Activated CD4-positive, CD25-positive, alpha-beta regulatory T cell treated with anti-CD3 and anti-CD28 coated beads, Interleukin-2, amount 50 U/mL, for 16 hours (primary cell): ENCODE results near the gene THBD.

ENCODE experiments used
- DNase-seq: peaks from one replicate; pipeline ENCODE4 v3.0.0-alpha.2; 2020; ENCODE audit warnings: low read depth, low spot score

THBD gene

DNA sequence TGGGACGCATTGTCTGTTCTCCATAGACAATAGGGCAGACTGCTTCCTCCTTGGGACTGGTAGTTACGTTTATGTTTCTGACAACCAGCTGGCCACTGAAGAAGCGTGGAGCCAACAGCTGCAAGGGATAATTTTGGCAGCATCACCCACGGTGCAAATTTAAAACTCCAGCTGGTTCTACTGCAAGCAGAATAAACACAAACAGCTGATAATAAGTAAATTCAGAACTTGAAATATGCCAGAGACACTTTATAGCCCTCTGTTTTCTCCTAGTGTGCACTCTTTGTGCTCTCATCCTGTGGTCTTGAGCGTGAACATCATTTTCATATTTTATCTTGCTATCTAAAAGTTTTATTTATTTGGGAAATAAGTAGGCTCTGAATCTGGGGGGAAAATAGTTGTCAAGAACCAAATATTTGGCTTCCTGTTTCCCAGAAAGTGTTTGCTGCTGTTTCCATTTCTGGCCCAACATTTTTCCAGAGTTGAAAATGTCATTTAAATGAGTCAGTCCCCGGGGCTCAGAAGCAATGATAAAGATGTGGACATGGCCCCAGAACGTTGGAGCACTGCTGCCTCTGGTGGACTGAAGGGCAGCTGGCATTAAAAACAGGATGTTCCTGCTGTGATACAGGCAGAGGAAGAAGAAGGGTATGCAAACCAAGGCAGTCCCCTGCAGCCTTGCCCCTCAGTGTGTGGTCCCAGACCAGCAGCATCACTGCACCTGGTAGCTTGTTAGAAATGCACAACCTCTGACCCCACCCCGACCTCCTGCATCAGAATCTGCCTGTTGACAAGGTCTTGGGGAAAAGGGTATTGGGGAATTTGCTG, 12.5 kb upstream of the THBD start:
- DNase-seq: no peak

- DNase-seq: no peak
Measured at GRCh38 chr20:23061262-23061661, 11.8 kb upstream of the THBD start.

DNA sequence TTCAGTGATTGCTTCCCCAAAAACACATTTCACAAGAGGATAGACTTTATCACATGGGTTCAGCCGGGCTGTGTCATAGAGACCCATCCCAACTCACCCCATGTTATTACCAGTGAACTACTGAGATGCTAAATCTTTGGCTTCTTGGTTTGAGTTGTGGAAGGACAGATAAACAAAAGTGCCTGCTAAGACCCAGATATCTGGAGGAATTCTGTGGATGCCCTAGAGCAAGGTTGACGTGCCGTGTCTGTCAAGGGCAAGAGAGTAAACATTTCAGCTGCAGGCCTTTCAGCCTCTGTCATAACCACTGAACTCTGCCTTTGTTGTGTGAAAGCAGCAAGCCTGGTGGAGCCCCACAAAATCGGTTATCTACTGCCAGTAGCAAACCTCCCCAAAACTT, 11.2 kb upstream of the THBD start:
- DNase-seq: no peak

GRCh38 chr20:23059846-23060245, 10.4 kb upstream of the THBD start:
- no peak for DNase-seq

GRCh38 chr20:23059001-23059400, 9.5 kb upstream of the THBD start:
- no peak for DNase-seq

GRCh38 chr20:23058240-23058639, 8.8 kb upstream of the THBD start:
- no peak for DNase-seq

DNA sequence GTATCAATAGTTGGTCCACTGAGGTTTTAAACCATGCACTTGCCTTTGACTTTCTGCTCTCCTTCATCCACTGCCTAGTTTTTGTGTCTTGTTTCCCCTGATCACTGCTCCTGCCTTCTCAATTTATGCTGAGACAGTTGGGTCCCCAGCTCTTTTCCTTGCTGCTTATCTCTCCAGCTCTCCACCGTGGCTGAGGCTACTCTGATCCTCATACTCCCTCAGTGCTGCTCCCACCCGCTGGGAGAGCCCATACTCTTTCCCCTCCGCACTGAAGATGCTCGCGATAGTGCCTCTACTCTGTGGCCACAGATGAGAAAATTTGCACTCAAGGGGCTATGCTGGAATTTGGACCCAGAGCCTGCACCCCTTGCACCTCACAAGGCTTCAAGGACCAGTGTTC, 3.4 kb upstream of the THBD start:
- no peak for DNase-seq

DNA sequence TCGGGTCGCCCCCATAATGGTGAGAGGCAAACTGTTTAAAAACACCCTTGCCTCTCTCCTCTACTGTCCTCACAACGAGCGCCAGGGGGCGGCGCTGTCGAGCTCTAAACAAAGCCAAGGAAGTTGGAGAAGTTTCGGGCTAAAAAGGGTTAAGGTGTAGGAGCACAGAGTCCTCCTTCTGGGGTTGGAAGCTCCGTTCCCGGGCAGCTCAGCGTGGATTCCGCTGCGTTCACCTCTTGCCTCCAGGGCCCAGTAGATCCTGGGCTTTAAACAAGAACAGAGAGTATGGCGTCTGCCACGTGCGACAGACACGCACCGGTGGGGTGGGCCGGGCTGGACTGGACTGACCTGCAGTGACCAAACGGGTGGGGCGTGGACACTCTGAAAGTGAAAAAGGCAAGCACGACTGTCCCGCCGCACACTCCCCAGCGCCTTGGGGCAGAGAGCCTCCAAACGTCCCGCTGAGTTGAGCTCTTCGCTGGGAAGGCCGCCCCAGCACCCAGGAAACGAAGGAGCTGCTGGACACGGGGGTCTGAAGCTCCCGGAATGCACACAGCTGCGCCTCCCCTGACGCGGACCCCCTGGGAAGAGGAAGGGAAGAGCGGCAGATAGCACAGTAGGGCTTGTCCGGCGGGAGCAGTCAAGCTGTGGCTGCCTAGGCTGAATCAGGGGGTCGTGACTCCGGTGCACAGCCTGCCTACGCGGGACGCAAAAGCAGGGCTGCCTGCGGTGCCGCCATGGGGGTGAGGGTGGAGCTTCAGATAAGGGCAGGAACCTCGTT, 1.6 kb upstream of the THBD start:
- DNase-seq: no peak

DNA sequence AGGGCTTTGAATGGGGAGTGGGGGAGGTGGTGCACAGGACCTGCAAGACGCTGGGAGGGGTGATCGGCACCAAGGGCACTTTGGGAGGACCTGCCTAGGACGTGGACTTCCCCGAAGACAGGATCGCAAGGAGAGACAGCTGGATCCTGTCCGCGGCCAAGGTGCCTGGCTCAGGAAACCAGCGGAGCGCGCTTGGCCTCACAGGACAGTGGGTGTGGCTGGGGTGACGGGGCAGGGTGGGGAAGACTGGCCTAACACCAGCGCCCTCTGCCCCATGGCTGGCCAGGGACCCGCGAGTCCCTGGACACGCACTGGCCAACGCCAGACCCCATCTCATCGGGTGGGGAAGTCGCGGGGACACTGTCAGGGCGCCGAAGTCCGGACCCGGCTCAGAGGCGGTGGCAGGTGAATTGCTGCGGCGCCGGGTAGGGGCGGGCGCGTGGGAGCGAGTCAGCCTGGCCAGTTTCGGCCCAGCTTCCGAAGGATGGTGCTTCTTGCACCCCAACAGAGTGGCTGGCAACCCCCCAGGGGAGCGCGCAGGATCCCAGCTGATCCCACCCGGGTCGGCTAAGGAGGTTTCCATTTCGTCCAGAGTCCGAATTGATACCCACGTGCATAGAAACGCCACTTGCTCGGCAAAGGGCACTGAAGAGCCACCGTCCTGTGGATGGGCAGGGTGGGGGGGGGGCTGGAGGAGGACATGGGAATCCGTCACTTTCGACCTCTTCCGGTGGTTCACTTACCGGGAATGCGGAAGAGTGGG, 785 bp upstream of the THBD start:
- DNase-seq: no peak

- no peak for DNase-seq
Measured at GRCh38 chr20:23048283-23049200, 930 bp downstream of the THBD start.

DNA sequence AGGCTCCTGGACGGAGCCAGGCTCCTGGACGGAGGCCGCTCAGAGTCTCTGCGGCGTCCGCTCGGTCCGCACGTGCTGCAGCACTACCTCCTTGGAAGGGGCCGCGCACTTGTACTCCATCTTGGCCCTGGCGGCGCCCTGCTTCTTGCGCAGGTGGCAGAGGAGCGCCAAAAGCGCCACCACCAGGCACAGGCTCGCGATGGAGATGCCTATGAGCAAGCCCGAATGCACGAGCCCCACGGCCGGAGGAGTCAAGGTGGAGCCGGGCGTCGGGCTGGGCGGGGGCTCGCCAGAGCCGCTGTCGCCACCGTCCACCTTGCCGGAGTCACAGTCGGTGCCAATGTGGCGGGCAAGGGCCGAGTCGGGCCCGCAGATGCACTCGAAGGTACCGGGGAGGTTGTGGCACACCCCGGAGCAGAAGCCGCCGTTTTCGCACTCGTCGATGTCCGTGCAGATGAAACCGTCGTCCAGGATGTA, 1.7 kb downstream of the THBD start:
- DNase-seq: no peak

DNA sequence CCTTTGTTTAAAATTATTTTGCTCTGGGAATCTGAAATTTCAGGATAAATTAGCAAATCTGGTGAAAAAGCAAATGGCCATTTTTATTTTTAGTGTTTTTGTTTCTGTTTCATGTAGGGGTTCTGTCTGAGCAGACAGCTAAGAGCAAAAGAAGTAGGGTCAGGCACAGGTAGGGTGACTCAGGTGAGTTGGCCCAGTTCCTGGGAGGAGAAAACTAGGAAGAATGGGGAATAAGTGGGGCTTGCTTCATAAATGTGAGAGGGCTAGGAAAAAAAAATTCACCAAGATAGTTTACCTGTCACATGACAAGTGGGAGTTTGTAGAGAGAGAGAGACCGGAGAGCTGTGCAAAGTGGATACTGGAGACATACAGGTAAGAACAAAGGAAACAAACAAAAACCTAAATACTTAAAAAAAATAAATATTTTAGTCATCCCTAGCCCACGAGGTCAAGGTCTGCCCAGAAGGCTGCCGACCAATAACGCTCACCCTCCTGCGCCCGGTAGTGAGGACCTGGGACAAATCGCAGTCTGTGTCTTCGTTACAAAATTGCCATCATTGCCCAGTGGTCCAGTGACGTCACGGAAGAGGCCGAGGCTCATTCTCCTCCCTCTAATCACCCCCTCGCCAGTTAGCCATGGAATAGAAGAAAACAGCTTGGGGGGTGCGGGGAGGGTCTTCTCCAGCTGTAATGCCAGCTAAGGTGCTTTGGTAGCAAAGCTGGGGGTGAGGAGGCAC, 2.3 kb downstream of the THBD start:
- no peak for DNase-seq

DNA sequence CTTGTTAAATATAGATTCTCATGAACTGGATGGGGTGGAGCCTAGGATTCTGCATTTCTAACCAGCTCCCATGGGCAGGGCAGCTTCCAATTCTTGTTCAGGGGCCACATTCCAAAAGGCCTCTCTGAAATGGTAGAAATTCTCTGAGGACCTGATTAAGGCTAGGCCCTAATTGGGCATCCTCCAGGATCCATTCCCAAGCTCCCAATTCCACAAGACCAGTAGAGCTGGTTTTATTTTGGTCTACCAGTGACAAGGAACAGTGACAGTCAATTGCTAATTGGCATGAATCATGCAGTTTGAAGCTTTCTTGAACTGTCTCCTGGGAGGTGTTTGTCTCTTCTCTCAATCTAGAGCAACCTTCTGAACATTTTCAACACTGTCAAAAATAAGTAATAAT, 3.0 kb downstream of the THBD start:
- no peak for DNase-seq

- DNase-seq: no peak
Measured at GRCh38 chr20:23043376-23043775, 6.1 kb downstream of the THBD start.

- DNase-seq: no peak
Measured at GRCh38 chr20:23042270-23042669, 7.2 kb downstream of the THBD start.

DNA sequence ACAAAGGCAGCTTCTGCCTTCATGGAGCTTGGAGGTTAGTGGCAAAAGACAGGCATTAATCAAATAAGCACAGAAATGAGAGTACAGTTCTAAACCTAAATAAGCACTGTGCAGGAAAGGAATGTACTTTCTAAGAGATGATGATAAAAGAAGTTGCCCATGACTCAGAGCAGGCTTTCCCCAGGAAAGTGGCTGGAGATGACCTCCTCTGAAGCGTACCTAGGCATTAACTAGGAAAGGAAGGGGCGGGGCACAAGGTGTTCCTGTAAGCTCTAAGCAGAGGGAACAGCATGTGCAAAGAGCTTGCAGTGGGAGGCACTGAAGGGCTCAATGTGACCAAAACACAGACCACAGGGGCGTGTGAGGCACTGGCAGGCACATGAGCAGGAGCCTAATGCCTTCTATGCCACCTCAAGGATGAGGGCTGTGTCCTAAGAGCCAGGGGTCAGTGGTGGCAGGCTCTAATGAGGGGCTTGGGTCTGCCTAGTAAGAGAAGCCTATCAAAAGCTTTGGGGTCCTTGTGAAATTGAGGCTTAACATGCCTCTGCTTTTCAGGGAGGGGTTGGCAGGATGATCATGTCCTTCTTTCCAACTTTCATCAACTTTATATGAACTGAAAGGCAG, 9.5 kb downstream of the THBD start:
- DNase-seq: no peak

- DNase-seq: no peak
Measured at GRCh38 chr20:23039136-23039875, 10.2 kb downstream of the THBD start.

DNA sequence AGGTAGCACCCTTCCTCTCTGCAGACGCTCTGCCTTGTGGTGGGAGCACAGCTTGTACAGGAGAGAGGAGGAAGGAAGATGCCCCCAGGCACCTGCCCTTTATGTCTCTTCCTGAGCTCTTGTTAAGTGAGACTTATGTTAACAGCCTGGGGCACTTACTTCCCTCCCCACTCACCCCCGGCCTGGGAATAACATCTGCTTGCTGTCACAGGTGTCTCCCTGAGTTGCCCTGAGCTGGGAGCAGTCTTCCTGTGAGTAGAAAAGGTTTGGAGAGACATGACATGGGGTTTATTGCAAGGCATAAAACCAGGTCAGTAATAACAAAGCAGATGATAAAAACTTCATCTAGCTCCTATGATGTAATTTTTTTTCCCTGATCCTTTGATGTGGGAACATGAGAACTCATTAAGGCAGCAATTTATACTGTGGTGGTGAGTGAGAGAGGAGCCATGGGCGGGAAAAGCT, 12.4 kb downstream of the THBD start:
- no peak for DNase-seq

DNA sequence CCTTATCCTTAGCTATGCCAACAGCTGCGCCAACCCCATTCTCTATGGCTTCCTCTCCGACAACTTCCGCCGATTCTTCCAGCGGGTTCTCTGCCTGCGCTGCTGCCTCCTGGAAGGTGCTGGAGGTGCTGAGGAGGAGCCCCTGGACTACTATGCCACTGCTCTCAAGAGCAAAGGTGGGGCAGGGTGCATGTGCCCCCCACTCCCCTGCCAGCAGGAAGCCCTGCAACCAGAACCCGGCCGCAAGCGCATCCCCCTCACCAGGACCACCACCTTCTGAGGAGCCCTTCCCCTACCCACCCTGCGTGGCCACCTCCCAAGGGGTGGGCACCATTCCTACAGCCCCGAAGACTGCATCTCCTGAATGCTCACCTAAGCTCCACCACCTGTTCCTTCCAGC, 13.1 kb downstream of the THBD start:
- DNase-seq: no peak
